ENCODE data around the gene ENAH. TPM values are rescaled to one million over a fixed set of nuclear protein-coding genes. Genes with fewer than 3 reads are reported as not detected.

The ENAH gene
- total and polyA plus RNA-seq, 12 donors: 12.4 to 201 (median 99.8) TPM

GRCh38 chr1:225440380-225441221 is 212.3 kb downstream of the ENAH start:
- intact Hi-C loops (cut with DNase I): no loop called here
- Histone ChIP-seq H3K27me3 (no peaks in the 10 kb centered on the region), H3K27ac (no peak overlapping the region), H3K4me1 (peaks cover 0 to 43% (median 27%) of the 10 kb centered on the region in 9 donors), H3K36me3 (no peaks in the 10 kb centered on the region), H3K4me3 (no peak overlapping the region), H3K9me3 (no peaks in the 10 kb centered on the region)
- WGBS, 2 donors: 88 to 92% methylated on average over 4 of the region's 4 CpGs
- TF ChIP-seq, protein P1, sequence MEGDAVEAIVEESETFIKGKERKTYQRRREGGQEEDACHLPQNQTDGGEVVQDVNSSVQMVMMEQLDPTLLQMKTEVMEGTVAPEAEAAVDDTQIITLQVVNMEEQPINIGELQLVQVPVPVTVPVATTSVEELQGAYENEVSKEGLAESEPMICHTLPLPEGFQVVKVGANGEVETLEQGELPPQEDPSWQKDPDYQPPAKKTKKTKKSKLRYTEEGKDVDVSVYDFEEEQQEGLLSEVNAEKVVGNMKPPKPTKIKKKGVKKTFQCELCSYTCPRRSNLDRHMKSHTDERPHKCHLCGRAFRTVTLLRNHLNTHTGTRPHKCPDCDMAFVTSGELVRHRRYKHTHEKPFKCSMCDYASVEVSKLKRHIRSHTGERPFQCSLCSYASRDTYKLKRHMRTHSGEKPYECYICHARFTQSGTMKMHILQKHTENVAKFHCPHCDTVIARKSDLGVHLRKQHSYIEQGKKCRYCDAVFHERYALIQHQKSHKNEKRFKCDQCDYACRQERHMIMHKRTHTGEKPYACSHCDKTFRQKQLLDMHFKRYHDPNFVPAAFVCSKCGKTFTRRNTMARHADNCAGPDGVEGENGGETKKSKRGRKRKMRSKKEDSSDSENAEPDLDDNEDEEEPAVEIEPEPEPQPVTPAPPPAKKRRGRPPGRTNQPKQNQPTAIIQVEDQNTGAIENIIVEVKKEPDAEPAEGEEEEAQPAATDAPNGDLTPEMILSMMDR (IDR thresholded peaks at IDR 0.05): no peak
- DNase-seq (peak in 1 of 2 donors; percentile 0), ATAC-seq (no peak)

DNA sequence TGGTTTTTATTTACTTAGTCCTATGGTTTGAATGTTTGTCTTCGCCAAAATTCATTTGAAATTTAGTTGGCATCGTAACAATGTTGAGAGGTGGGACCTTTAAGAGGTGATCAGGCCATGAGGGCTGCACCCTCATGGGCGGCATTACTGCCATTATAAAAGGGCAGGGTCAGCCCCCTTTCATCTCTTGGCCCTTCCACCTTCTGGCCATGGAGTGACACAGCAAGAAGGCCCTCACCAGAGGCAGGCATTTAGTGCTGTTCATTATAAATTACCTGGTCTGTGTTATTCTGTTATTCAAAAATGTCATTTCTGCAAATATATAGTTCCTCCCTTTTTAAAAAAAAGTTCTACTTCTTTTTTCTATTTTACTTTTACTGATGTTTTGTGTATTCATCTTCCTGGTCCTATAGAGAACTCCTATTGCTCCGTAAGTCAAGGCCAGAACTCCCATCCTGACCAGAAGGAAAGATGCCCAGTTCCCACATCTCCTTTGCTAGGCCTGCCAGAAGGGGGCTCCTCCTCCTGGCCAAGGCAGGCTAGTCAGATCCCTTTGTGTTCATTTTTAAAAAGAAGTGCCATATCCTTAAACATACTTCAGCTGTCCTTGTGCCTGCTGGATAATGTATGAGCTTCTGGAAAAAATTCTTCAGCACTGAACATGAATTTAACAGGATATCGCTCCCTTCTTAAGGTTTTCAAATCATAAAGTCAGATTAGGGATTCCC is 215.0 kb downstream of the ENAH start:
- intact Hi-C loops (cut with DNase I): no loop called here
- Histone ChIP-seq H3K27me3 (no peaks in the 10 kb centered on the region), H3K9me3 (no peaks in the 10 kb centered on the region), H3K4me3 (no peak overlapping the region), H3K27ac (no peak overlapping the region), H3K36me3 (no peaks in the 10 kb centered on the region), H3K4me1 (peaks cover 0 to 19% (median 1%) of the 10 kb centered on the region in 9 donors)
- DNase-seq: no peak
- ATAC-seq: peak in 3 of 8 donors; percentile 29 to 57 (median 38)
- WGBS, 2 donors: 86 to 88% methylated on average over 5 of the region's 5 CpGs
- TF ChIP-seq, protein P1 (IDR thresholded peaks at IDR 0.05): peak in 6 of 9 donors; percentile 20 to 57 (median 48)

Other genes starting within 250 kb of the ENAH start
- 10 to 100 TPM in 6 of 10 donors, 1 to 10 TPM in 4; 8.5 to 22.6 (median 11.0) TPM for gene LBR, start 225.1 kb downstream of the ENAH start, total RNA-seq
- gene LBR, start 225.1 kb downstream of the ENAH start, polyA plus RNA-seq: 1 to 10 TPM; 7.6 to 7.7 TPM
- gene SRP9, start 124.7 kb upstream of the ENAH start, total RNA-seq: 100 to 1,000 TPM; 165 to 199 (median 175) TPM
- 100 to 1,000 TPM; 121 to 153 TPM for gene SRP9, start 124.7 kb upstream of the ENAH start, polyA plus RNA-seq
- 10 to 100 TPM; 34.9 to 80.8 (median 48.4) TPM for gene EPHX1, start 157.0 kb upstream of the ENAH start, total RNA-seq
- 10 to 100 TPM; 31.5 to 38.2 TPM for gene EPHX1, start 157.0 kb upstream of the ENAH start, polyA plus RNA-seq
- 10 to 100 TPM; 20.9 to 33.5 (median 24.7) TPM for gene TMEM63A, start 229.3 kb upstream of the ENAH start, total RNA-seq
- 10 to 100 TPM; 10.4 to 69.1 TPM for gene TMEM63A, start 229.3 kb upstream of the ENAH start, polyA plus RNA-seq
- under 1 TPM in 7 of 10 donors, not detected in 3; 0.15 to 0.57 (median 0.25) TPM for gene LEFTY1, start 236.0 kb upstream of the ENAH start, total RNA-seq
- under 1 TPM; 0.15 to 0.77 TPM for gene LEFTY1, start 236.0 kb upstream of the ENAH start, polyA plus RNA-seq